ENCODE results near the gene THRB.

The THRB gene

DNA sequence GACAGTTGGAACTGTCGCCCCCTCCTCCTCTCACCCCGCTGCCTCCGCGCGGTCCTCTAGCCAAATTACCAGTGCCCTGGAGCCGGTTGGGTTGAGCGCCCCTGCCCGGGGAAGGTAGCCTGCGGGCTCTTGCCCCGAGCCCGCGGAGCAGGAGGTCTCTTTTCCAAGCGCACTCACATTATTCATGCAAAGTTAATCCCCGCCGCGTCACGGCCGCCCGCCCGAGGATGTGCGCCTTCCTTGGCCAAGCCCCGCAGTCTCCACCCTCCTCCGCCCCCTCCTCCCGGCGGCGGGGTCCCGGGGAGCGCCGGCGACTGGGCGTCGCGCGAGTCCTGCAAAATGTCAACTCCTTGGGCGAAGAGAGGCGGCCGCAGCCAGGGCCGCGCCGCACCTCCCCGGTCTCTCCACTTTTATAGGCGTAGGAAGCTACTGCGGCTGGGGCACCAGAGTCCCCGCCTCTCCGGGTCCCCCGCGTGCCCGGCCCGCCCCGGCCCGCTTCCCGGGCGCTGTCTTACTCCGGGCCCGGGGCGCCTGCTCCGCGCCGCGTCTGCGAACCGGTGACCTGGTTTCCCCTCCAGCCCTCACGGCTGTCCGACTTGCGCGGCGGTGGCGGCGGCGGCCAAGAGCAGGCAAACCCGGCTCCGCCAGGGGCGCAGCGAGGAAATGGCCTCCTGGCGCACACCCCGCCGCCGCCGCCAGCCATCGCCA lies at the start of gene THRB:
TSS of gene THRB (minus strand) at position 233 of the 708 bp plus-strand sequence.
- no peak for DNase-seq (ENCODE audit: low read depth in 2 of 2)

DNA sequence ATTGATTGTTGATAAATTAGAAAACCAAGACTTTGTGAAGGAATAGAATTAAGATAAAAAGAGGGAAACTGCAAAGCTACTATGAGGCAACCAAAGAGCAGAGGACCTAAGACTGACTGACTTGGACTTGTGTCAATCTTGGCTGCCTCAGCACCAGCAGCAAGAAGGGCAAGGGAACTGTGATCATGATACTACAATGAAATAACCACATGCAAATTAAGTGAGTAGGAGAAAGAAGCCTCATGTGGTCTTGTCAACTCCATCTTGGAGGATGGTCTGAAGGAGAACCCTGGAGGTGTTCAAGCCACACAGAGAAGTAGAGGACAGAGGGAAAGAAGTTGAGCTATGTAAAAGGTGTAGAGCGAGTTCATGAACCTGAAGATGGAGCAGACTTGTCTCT lies 47.3 kb upstream of the THRB start:
- no peak for DNase-seq (ENCODE audit: low read depth in 2 of 2)

DNA sequence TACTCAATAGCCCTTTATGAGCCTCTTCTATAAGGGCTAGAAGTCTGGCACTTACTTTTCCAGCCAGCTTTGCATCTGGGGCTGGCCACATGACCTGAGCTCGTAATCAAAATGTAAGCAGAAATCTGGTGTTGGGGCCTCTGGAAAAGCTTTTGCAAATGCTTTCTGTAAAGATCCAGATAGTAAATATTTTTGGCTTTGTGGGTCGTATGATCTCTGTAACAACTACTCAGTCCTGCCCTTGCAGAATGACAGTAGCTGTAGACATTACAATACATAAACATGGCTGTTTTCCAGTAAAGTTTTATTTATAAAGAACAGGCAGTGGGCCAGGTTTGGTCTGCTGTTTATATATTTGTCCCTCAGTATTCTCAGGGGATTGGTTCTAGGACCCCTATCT lies 46.2 kb upstream of the THRB start:
- no peak for DNase-seq (ENCODE audit: low read depth in 2 of 2)

DNA sequence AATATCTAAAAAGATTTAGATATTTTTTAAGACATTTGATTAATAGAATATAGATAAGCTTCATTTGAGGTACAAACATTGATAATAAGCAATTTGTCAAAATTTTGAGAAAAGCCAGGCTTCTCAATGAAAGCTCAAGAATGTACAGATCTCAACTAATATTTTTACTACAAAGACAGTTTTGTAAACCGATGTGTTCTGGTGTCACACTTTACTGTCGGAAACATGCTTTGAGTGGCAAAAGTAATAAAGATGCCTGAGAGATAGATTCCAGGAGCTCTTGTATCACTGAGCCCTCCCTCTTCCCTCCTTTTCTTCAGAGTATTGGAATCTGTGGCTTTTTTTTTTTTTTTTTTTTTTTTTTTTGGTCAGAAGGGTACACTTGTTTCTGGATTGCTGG lies 45.0 kb upstream of the THRB start:
- DNase-seq (ENCODE audit: low read depth in 2 of 2) = no peak

DNA sequence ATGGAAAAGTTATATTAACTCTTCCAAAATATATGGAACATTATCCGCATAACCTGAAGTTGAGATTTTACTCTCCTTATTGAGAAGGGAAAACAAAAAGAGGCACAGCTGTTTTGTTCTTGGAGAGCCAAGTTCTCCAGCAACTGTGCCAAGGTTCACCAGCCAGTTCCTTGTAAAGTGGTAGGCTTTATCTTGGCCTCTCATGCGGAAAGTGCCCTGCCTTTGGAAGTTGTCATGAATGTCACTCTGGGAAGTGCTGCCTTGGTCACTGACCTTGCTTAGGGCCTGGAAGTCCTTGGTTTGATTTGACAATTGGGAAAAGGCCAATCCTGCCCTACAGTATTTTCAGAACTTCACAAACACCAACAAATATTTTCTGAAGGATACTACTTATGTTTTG lies 44.2 kb upstream of the THRB start:
- no peak for DNase-seq (ENCODE audit: low read depth in 2 of 2)

DNA sequence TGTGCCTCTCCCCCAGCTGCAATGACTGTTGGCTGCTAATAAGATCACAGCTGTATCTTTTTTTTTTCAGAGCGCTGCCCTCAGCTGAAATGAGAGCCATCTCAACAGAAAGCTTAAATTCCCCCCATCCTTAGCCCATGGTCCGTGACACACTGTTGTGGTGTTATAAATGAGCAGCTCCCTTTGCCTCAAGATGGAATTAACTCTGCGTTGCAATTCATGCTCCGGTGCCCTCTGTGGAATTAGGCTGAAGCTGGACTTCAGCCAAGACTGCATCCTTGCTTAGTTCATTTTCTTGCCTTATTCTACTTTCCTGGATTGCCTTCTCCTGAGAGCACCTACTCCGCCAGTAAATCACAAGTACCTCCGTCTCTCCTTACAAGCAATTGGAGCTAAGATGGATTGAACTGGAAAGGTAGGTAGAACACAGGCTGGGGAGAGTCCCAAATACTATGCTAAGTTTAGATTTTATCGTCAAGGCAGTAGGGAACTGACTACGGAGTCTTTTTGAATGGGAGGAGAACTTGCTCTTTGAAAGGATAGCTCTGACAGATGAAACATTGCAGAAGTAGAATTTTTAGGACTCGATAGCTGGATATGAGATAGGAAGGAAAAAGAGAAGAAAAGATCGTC lies 39.0 kb upstream of the THRB start:
- no peak for DNase-seq (ENCODE audit: low read depth in 2 of 2)

DNA sequence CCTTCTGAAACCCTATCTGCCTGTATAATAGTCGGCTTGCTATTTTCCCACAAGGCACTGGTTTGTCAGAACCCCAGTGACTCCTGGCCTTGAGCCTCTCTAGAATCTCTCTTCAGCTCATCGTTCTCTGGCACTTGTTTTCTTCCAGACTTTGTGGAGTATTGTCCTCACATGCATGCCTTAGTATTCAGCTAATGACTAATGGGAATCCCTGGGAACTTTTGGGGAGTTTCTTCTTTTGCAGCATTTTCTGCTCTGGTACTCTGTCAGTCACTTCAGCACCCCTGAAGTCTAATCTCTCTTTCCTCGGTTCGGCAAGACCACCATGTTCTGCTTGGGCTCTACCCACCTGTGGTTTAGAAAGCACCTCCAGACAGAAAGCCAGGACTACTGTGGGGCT lies 35.8 kb upstream of the THRB start:
- DNase-seq (ENCODE audit: low read depth in 2 of 2) = no peak

DNA sequence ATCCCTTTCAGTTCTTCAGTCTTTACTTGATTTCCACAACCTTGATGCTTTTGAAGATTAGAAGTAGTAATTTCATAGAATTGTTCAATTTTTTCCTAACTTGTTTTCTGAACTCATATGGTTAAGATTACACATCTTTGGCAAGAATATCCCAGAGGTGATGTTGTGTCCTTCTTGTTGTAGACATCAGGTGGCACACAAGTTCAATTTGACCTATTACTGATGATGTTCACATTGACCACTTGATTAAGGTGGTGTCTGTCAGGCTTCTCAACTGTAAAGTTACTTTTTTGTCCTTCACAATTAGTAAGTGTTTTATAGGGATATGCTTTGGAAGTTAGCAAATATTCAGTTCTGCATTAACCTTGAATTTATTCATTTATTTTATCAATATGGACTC lies 34.6 kb upstream of the THRB start:
- DNase-seq (ENCODE audit: low read depth in 2 of 2) = no peak

DNA sequence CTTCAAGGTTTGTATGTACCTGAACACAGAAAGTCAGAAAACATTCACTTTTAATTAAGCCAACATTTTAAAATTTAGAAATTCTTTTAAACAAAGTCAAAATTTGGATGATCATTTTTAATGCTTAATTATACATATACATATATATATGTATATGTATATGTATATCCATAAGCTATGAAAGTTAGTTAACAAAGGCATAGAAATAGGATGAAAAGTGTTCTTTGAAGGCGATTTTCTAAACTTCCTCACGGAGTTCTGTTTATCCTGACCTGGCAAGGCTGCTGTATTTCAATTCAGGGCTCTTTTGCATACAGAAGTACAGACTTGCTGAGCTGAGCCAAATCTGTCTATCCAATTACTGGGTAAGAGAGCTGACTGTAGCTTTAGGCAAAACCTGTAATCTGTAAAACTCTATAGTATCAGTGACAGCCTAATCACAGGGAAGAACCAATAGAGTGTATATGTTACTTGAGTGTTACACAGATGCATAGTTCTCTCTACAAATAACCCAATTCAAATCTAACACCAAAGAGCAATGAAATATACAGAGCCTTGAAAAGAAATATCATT lies 32.1 kb upstream of the THRB start:
- no peak for DNase-seq (ENCODE audit: low read depth in 2 of 2)

DNA sequence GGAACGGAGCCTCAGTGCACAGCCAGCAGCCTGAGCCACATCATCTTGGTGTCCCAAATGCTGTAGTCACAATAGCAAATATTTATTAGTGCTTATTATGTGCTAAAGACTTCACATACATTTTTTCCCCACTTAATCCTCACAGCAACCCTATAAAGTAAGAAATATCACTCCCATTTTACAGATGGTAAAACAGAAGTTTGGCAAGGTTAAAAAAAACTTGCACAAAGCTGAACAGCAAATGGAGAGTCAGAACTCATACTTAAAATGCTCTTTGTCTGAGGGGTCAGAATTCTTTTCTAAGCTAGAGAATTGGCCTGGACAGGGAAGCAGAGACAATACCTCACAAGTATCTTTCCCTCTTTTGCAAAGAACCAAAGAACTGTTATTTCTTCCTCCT lies 30.9 kb upstream of the THRB start:
- DNase-seq (ENCODE audit: low read depth in 2 of 2) = no peak

DNA sequence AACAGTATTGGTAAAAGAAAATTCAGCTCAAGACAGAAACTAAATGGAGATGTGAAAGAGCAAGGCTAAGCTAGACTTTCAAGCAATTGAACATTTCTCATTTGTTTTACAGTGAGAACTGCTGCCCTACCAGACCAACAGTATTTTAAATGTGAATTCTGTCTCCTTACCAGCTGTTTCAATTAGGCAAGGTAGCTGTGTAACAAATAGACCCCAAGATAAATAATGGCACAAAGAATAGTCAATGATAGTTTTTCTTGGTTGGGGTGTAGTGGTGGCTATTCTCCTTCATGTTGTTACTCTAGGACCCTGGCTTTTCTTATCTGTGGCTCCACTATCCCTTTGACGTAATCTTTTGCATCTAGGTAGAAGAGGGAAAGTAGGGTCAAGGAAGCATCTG lies 30.4 kb upstream of the THRB start:
- no peak for DNase-seq (ENCODE audit: low read depth in 2 of 2)

DNA sequence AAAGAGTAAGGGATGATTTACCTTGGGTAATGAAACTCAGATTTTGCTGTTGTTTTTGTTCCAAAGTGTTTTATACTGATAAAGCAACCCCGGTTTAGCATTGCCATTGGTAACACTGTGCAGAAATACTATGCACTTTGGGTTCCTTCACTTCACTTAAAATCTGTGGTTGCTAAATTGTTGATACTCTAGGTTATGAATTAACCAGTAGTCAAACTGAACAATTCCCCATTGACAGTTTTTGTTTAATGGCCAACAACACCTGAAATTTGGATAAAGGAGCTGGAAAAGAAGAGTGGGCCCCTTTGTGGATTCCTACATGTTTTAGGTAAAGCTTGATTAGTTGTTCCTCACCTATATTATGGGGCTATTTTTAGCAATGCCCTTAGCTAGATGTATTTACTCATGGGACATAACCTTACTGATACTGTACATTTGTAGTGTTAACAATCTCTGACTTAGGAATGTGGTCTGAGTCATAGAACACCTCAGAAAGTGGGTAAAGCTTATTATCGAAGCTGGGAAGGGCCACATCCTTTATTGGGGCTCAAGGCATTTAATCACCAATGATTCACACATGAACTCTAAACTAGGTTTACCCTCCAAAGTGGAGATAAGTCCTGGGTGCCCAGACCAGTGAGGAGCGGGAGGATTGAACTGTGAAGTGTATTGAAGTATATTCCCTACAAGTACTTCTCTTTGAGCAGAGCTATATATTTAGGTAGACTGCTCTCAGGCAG lies 29.5 kb upstream of the THRB start:
- no peak for DNase-seq (ENCODE audit: low read depth in 2 of 2)

DNA sequence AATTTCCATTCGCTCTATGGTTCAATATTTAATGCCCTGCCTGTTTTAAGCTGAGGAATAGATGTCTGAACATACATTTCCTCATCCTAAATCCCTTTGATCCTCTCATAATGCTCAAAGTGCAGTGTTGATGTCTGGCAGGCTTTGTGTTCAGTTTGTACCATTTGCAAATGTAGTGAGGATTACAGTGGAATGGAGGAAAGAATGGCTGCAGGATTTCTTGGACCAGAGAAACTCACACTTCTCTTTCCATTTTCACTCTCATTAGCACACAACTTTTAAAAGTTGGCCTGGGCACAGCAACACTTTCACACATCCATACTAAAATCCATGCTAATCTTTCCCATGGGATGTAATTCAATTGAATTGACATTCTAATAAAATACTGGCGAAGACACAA lies 28.6 kb upstream of the THRB start:
- DNase-seq (ENCODE audit: low read depth in 2 of 2) = no peak

DNA sequence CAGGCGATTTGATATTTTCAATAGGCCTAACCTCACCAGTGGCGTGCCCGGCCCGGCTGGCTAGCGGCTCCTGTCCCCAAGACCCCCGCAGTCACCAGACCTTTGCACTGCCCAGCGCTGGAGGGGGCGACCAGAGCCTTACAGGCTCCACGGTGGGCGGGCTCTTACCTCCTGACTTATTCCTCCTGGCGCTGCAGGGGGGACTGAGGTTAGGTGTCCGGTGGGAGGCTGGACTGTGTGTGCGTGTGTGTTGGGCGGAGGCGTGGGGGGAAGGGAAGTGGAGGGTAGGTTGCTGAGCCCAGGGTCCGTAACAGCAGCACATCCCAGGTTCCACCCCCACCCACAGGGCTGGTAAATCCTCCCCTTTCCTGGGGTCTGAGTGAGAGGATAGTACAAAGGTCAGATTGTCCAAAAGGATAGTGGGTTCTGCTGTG lies 27.5 kb upstream of the THRB start:
- no peak for DNase-seq (ENCODE audit: low read depth in 2 of 2)

DNA sequence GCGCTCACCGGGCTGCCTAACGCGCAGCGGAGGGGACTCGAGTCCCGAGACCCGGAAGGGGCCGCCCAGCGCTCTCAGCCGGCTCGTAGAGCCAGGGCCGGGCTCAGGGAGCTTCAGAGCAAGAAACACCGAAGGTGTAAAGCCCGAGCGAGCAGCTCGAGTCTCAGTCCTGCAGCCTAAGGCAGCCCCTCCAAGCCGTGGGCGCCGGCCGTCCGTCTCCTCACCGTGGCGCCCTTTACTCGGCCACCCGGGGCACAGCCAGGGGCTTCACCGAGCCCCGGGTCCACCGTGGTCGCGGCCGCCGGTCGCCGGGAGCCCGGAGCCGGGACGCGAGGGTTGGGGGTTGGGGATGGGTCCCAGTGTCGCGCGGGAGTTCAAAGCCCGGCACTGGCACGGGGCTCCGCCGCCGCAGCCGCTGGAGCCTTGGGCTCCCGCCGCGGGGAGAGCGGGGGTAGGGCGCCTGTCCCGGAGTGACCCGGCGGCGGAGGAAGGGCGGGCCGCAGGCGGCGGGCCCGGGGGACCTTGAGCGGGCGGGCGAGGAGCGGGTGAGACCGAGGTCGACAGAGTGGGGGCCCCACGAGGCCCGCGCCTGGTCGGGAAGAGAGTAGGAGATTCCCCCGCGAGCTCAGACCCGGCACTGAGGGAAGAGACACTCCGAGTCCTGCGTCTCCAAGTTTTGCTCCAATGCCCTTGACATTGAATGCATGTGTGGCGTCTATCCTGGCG lies 26.9 kb upstream of the THRB start:
- DNase-seq (ENCODE audit: low read depth in 2 of 2) = no peak

DNA sequence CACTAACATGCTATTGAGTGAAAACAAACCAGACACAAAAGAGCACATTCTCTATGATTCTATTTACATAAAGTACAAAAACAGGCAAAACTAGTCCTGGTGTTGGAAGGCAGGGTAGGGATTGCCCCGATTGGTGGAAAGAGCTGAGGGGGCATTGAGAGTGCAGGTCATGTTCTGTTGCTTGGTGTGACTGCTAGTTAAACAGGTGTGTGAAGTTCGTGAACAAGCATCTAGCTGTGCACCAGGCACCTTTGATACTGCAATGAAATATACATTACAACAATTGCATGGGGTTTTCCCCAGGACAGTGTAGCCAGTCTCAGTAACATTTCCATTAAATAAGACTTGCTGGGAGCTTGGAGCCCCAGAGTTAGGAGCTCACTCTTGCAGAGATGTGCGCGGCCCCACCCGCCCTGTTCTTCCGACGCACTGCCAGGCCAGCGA lies 26.3 kb upstream of the THRB start:
- DNase-seq (ENCODE audit: low read depth in 2 of 2) = no peak

DNA sequence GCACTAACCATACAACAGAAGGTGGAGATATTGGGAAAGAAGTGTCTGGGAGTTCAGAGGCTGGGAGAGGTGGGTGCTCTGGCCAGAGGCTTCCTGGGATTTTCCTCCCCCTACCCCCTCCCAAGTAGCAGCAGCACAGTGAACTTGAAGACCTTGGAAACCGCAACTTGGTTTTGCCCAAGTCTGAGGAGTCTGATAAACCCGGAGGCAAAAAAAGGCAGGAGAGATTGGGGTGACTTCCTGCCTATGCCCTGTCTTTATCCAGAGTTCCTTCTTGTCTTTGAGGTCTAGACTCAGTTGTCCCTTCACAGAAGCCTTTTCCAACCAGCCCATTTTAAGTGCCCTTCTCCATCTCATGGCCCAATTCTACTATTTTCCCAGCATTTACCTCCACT lies 25.4 kb upstream of the THRB start:
- no peak for DNase-seq (ENCODE audit: low read depth in 2 of 2)

DNA sequence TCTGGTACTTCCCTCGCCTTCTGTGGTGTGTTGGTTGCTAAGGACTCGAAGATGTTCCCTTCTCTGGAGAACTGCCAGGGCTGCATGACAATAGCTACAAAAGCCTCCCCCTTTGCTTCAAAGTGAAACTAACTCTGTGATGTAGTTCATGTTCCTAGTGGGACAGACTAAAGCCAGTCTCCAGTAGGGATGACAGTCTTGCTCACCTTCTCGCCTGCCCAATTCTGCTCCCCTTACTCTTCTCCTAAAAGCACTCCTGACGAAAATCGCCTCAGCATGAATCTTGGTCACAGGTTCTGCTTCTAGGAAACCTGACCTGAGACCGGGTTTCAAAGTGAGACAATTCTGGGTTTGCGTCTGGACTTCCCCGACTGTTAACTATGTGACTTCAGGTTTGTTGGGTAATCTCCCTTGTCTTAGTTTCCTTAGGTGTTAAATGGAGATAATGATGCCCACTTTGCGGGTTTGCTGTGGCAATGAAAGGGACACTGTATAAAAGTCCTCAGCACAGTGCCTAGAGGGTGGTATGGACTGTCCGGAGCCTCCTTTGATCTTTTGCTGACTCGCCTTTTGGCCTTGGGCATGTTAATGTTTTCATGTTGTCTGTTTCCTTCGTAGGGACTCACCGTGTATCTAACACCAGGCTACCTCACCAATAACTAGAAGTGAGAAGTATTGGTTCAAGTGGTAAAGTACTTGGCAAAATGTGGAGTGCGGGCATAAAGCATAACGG lies 24.9 kb upstream of the THRB start:
- DNase-seq (ENCODE audit: low read depth in 2 of 2) = no peak

DNA sequence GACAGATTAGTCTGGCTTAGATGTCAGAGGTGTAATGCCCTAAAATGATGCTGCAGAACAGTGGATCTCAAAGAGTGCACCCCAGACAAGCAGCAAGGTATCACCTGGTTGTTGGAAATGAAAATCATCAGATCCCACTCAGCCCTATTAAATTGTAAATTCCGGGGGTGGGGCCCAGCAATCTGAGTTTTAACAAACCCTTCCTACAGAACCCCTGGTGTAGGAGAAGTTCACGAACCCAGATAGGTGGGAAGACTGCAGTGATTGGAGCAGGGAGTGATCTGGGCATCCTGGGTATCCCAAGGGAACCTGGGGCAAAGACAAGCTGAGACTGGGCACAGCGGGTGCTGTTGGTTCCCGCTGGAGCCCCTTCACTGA lies 24.3 kb upstream of the THRB start:
- DNase-seq (ENCODE audit: low read depth in 2 of 2) = no peak

DNA sequence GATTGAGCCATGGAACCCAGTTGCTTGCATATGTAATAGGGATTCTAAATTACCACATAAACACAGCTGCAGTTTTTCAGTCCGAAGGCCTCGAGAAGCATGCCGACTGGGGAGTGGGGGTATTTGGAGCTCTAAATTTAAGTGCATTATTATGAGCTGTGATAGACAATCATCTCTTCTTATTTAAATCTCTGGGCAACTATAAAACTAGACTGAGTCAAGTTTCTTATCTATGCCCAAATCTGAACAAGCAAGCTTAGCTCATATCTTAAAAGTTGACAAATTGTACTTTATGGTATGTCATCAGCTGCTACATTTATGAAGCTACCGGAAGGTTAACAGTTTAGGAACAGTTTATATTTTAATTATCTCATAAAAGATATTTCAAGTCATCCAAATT lies 19.5 kb upstream of the THRB start:
- DNase-seq (ENCODE audit: low read depth in 2 of 2) = no peak

DNA sequence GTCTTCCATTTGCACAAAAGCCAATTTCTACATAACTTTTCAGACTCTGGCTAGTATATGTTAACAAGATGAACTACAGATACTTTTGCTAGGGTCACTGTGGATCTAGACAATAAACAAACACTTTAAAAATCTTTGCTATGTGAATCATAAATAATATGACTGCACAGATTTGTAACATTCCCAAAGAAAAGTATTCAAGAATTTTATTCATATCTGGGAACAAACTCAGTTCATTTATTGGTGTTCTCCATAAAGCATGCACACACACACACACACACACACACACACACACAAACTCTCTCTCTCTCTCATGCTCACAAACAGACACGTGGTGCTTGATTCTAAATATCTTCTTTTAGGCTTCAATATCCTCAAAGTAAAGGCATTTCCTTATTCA lies 18.8 kb upstream of the THRB start:
- DNase-seq (ENCODE audit: low read depth in 2 of 2) = no peak

Measured in stimulated activated CD8-positive, alpha-beta memory T cell treated with anti-CD3 and anti-CD28 coated beads, Interleukin-2, amount 100 ng/mL, for 1 hour (primary cell).